ENCODE measurements around the gene SLC25A25.

Gene SLC25A25

DNA sequence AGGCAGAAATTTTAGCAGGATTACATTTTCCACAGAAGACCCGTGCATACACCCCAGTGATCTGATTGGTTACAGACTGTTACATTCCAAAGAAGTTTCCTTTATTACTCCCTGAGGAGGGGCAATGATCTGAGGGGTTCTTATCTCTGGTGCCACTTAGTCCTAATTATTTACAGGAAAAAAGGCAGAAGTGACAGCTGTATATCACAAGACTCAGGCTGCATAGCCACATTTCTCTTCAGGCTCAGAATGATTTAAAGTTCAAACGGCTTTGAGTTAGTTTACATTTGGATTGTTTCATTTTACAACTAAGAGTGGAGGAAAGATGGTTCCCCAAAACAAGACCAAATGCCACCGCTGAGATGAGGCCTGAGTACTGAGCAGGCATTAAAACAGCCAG lies 18.2 kb upstream of the SLC25A25 start:
- no peaks in the 10 kb centered on the region for H3K9me3 ChIP-seq (ENCODE audit: control insufficient read depth, low read length)
- no peak overlapping the region for H3K27ac ChIP-seq
- no peaks in the 10 kb centered on the region for H3K36me3 ChIP-seq (ENCODE audit: control insufficient read depth, insufficient read depth, low read length)
- no peak overlapping the region for H3K9ac ChIP-seq
- TF ChIP-seq, protein P1, sequence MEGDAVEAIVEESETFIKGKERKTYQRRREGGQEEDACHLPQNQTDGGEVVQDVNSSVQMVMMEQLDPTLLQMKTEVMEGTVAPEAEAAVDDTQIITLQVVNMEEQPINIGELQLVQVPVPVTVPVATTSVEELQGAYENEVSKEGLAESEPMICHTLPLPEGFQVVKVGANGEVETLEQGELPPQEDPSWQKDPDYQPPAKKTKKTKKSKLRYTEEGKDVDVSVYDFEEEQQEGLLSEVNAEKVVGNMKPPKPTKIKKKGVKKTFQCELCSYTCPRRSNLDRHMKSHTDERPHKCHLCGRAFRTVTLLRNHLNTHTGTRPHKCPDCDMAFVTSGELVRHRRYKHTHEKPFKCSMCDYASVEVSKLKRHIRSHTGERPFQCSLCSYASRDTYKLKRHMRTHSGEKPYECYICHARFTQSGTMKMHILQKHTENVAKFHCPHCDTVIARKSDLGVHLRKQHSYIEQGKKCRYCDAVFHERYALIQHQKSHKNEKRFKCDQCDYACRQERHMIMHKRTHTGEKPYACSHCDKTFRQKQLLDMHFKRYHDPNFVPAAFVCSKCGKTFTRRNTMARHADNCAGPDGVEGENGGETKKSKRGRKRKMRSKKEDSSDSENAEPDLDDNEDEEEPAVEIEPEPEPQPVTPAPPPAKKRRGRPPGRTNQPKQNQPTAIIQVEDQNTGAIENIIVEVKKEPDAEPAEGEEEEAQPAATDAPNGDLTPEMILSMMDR (IDR thresholded peaks at IDR 0.05), result no peak
- no peak overlapping the region for H3K4me3 ChIP-seq (ENCODE audit: low read depth, low read length)
- H3K4me2 ChIP-seq (ENCODE audit: low read length), result no peak overlapping the region
- H3K4me1 ChIP-seq, result no peaks in the 10 kb centered on the region
- H3K27me3 ChIP-seq (ENCODE audit: control insufficient read depth, insufficient read depth, low read length), result no peaks in the 10 kb centered on the region
- no peaks in the 10 kb centered on the region for H3K79me2 ChIP-seq
- no peak overlapping the region for H2AFZ ChIP-seq

GRCh38 chr9:128051932-128052709 lies 15.9 kb upstream of the SLC25A25 start:
- H3K4me1 ChIP-seq, result peaks cover 3% of the 10 kb centered on the region
- H3K79me2 ChIP-seq, result no peaks in the 10 kb centered on the region
- no peak overlapping the region for H2AFZ ChIP-seq
- H3K4me2 ChIP-seq (ENCODE audit: low read length), result no peak overlapping the region
- no peak overlapping the region for H3K9ac ChIP-seq
- H3K36me3 ChIP-seq (ENCODE audit: control insufficient read depth, insufficient read depth, low read length), result no peaks in the 10 kb centered on the region
- H3K27me3 ChIP-seq (ENCODE audit: control insufficient read depth, insufficient read depth, low read length), result no peaks in the 10 kb centered on the region
- H3K27ac ChIP-seq, result no peak overlapping the region
- TF ChIP-seq, protein P1 (IDR thresholded peaks at IDR 0.05), result no peak
- no peaks in the 10 kb centered on the region for H3K9me3 ChIP-seq (ENCODE audit: control insufficient read depth, low read length)
- H3K4me3 ChIP-seq (ENCODE audit: low read depth, low read length), result no peak overlapping the region

DNA sequence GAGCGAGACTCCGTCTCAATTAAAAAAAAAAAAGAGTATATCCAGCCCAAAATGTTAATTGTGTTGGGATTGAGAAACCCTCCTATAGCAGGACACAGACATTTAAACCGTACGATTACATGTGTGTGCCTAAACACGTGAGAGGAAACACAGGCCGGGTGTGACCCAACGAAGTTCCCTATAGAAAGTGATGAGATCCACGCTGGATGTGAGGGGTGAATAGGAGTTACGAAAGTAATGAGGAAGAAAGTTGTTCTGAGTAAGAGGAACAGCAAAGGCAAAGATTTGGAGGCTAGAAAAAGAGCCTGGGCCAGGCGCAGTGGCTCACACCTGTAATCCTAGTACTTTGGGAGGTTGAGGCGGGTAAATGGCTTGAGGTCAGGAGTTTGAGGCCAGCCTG lies 14.5 kb upstream of the SLC25A25 start:
- peaks cover 3% of the 10 kb centered on the region for H3K4me1 ChIP-seq
- no peak overlapping the region for H2AFZ ChIP-seq
- H3K36me3 ChIP-seq (ENCODE audit: control insufficient read depth, insufficient read depth, low read length), result no peaks in the 10 kb centered on the region
- H3K4me3 ChIP-seq (ENCODE audit: low read depth, low read length), result no peak overlapping the region
- H3K27me3 ChIP-seq (ENCODE audit: control insufficient read depth, insufficient read depth, low read length), result no peaks in the 10 kb centered on the region
- H3K9me3 ChIP-seq (ENCODE audit: control insufficient read depth, low read length), result no peaks in the 10 kb centered on the region
- TF ChIP-seq, protein P1 (IDR thresholded peaks at IDR 0.05), result no peak
- H3K4me2 ChIP-seq (ENCODE audit: low read length), result no peak overlapping the region
- H3K79me2 ChIP-seq, result no peaks in the 10 kb centered on the region
- no peak overlapping the region for H3K9ac ChIP-seq
- no peak overlapping the region for H3K27ac ChIP-seq

GRCh38 chr9:128054087-128054486 lies 13.9 kb upstream of the SLC25A25 start:
- TF ChIP-seq, protein P1 (IDR thresholded peaks at IDR 0.05), result no peak
- no peak overlapping the region for H3K9ac ChIP-seq
- H3K4me1 ChIP-seq, result peaks cover 3% of the 10 kb centered on the region
- no peak overlapping the region for H3K4me2 ChIP-seq (ENCODE audit: low read length)
- no peaks in the 10 kb centered on the region for H3K9me3 ChIP-seq (ENCODE audit: control insufficient read depth, low read length)
- no peaks in the 10 kb centered on the region for H3K36me3 ChIP-seq (ENCODE audit: control insufficient read depth, insufficient read depth, low read length)
- no peak overlapping the region for H2AFZ ChIP-seq
- H3K27me3 ChIP-seq (ENCODE audit: control insufficient read depth, insufficient read depth, low read length), result no peaks in the 10 kb centered on the region
- H3K27ac ChIP-seq, result no peak overlapping the region
- no peaks in the 10 kb centered on the region for H3K79me2 ChIP-seq
- H3K4me3 ChIP-seq (ENCODE audit: low read depth, low read length), result no peak overlapping the region
